BLaER1 treated with 17β-estradiol and CSF1 and Interleukin-3, amounts not matched to agents 10 nM and 100 nM (cell line): Measurements from ENCODE around the gene PLXND1.

ENCODE experiments used
- H3K27ac ChIP-seq, 11 experiments: shearing (Covaris generic); formaldehyde crosslinking; 2 replicates each; pipeline ENCODE4 v1.8.1; 2022
- H3K27me3 ChIP-seq, 11 experiments: shearing (Covaris generic); formaldehyde crosslinking; 2 replicates each; pipeline ENCODE4 v1.8.1; 2022
- H3K36me3 ChIP-seq, 11 experiments: shearing (Covaris generic); formaldehyde crosslinking; 2 replicates each; pipeline ENCODE4 v1.8.1; 2022
- H3K4me1 ChIP-seq, 10 experiments: shearing (Covaris generic); formaldehyde crosslinking; 2 replicates each; pipeline ENCODE4 v1.8.1; 2022
- H3K4me2 ChIP-seq, 11 experiments: shearing (Covaris generic); formaldehyde crosslinking; 2 replicates each; pipeline ENCODE4 v1.8.1; 2022
- H3K4me3 ChIP-seq, 10 experiments: shearing (Covaris generic); formaldehyde crosslinking; 2 replicates each; pipeline ENCODE4 v1.8.1; 2022
- H3K9ac ChIP-seq, 11 experiments: shearing (Covaris generic); formaldehyde crosslinking; 2 replicates each; pipeline ENCODE4 v1.8.1; 2022
- H3K9me3 ChIP-seq, 11 experiments: shearing (Covaris generic); formaldehyde crosslinking; replicated peaks in 1 of 11; 2 replicates each; pipeline ENCODE4 v1.8.1; 2022
- H4K20me1 ChIP-seq, 11 experiments: shearing (Covaris generic); formaldehyde crosslinking; 2 replicates each; pipeline ENCODE4 v1.8.1; 2022
- Cebpa-rat ChIP-seq, 11 experiments: shearing (Covaris generic); IDR thresholded peaks; 2 replicates each; pipeline ENCODE4 v1.8.1; 2022

Gene PLXND1

GRCh38 chr3:129575233-129575996, 31.1 kb downstream of the PLXND1 start:
- Histone ChIP-seq H3K4me3 (peak overlapping the region in 2 of 10 experiments; percentile 22 to 69; a peak in 3 of 20 replicates), H3K27me3 (no peaks in the 10 kb centered on the region), H3K9ac (peak overlapping the region; percentile 57 to 91 (median 82)), H3K4me1 (peaks cover 64 to 97% (median 85%) of the 10 kb centered on the region in 10 experiments), H3K4me2 (peak overlapping the region; percentile 80 to 98 (median 88)), H3K27ac (peak overlapping the region; percentile 80 to 97 (median 93); a peak in 21 of 22 replicates), H4K20me1 (peaks cover 0 to 52% (median 0%) of the 10 kb centered on the region in 11 experiments; a peak in 7 of 22 replicates), H3K9me3 (no peaks in the 10 kb centered on the region), H3K36me3 (peaks cover 42 to 92% (median 53%) of the 10 kb centered on the region in 11 experiments)
- TF ChIP-seq Cebpa-rat (IDR thresholded peaks at IDR 0.05) = no peak

- Histone ChIP-seq H3K27ac (peak overlapping the region; percentile 39 to 97 (median 93); a peak in 20 of 22 replicates), H3K27me3 (no peaks in the 10 kb centered on the region), H3K4me2 (peak overlapping the region; percentile 80 to 98 (median 88); a peak in 20 of 22 replicates), H3K9ac (peak overlapping the region; percentile 43 to 91 (median 82); a peak in 19 of 22 replicates), H3K36me3 (peaks cover 49 to 92% (median 56%) of the 10 kb centered on the region in 11 experiments), H3K9me3 (no peaks in the 10 kb centered on the region), H3K4me1 (peaks cover 52 to 87% (median 76%) of the 10 kb centered on the region in 10 experiments), H3K4me3 (no peak overlapping the region; a peak in 1 of 20 replicates), H4K20me1 (peaks cover 0 to 60% (median 0%) of the 10 kb centered on the region in 11 experiments; a peak in 8 of 22 replicates)
- TF ChIP-seq Cebpa-rat (IDR thresholded peaks at IDR 0.05) = no peak
These were observed 32.3 kb downstream of the PLXND1 start for GRCh38 chr3:129574206-129574605.

- peak overlapping the region in 6 of 11 experiments; percentile 91 to 97 (median 94); a peak in 11 of 22 replicates for H3K27ac ChIP-seq
- peaks cover 44 to 79% (median 69%) of the 10 kb centered on the region in 10 experiments for H3K4me1 ChIP-seq
- no peaks in the 10 kb centered on the region for H3K27me3 ChIP-seq
- TF ChIP-seq Cebpa-rat (IDR thresholded peaks at IDR 0.05) = no peak
- no peaks in the 10 kb centered on the region for H3K9me3 ChIP-seq
- H3K36me3 ChIP-seq = peaks cover 56 to 92% (median 63%) of the 10 kb centered on the region in 11 experiments
- H3K4me2 ChIP-seq = peak overlapping the region in 8 of 11 experiments; percentile 4 to 98 (median 92); a peak in 14 of 22 replicates
- peaks cover 0 to 60% (median 0%) of the 10 kb centered on the region in 11 experiments; a peak in 8 of 22 replicates for H4K20me1 ChIP-seq
- no peak overlapping the region for H3K4me3 ChIP-seq
- H3K9ac ChIP-seq = peak overlapping the region in 3 of 11 experiments; percentile 1 to 28 (median 25); a peak in 3 of 22 replicates
These were observed 33.0 kb downstream of the PLXND1 start for GRCh38 chr3:129573493-129573892.

- Histone ChIP-seq H3K9ac (peak overlapping the region in 1 of 11 experiments; percentile 14; a peak in 1 of 22 replicates), H3K27me3 (no peaks in the 10 kb centered on the region), H3K27ac (peak overlapping the region in 2 of 11 experiments; percentile 95 to 97; a peak in 4 of 22 replicates), H3K4me1 (peaks cover 36 to 71% (median 60%) of the 10 kb centered on the region in 10 experiments), H3K9me3 (no peaks in the 10 kb centered on the region), H3K4me2 (peak overlapping the region in 4 of 11 experiments; percentile 1 to 97 (median 92); a peak in 7 of 22 replicates), H4K20me1 (peaks cover 0 to 62% (median 0%) of the 10 kb centered on the region in 11 experiments; a peak in 8 of 22 replicates), H3K4me3 (no peak overlapping the region), H3K36me3 (peaks cover 59 to 93% (median 70%) of the 10 kb centered on the region in 11 experiments)
- TF ChIP-seq Cebpa-rat (IDR thresholded peaks at IDR 0.05) = no peak
These were observed 33.9 kb downstream of the PLXND1 start for GRCh38 chr3:129572603-129573002.

GRCh38 chr3:129571605-129572547, 34.6 kb downstream of the PLXND1 start:
- no peak overlapping the region for H3K4me3 ChIP-seq
- H3K4me2 ChIP-seq = no peak overlapping the region
- H3K27ac ChIP-seq = peak overlapping the region in 1 of 11 experiments; percentile 97; a peak in 1 of 22 replicates
- peak overlapping the region in 3 of 11 experiments; percentile 5 to 16 (median 14); a peak in 2 of 22 replicates for H3K9ac ChIP-seq
- no peaks in the 10 kb centered on the region for H3K9me3 ChIP-seq
- no peak for TF ChIP-seq Cebpa-rat (IDR thresholded peaks at IDR 0.05)
- peaks cover 0 to 70% (median 0%) of the 10 kb centered on the region in 11 experiments; a peak in 8 of 22 replicates for H4K20me1 ChIP-seq
- peaks cover 66 to 98% (median 77%) of the 10 kb centered on the region in 11 experiments for H3K36me3 ChIP-seq
- H3K27me3 ChIP-seq = no peaks in the 10 kb centered on the region
- H3K4me1 ChIP-seq = peaks cover 28 to 63% (median 52%) of the 10 kb centered on the region in 10 experiments

- Histone ChIP-seq H3K27me3 (no peaks in the 10 kb centered on the region), H3K36me3 (peaks cover 86 to 100% (median 97%) of the 10 kb centered on the region in 11 experiments), H3K4me2 (no peak overlapping the region), H3K9ac (0 out of 22 replicates have a peak overlapping the region, but pooled peaks of 1 of the 11 experiments have one; percentile 2), H3K4me1 (peaks cover 22 to 43% (median 34%) of the 10 kb centered on the region in 10 experiments), H3K27ac (0 out of 22 replicates have a peak overlapping the region, but pooled peaks of 1 of the 11 experiments have one; percentile 3), H3K4me3 (no peak overlapping the region), H4K20me1 (peaks cover 0 to 90% (median 0%) of the 10 kb centered on the region in 11 experiments; a peak in 9 of 22 replicates), H3K9me3 (no peaks in the 10 kb centered on the region)
- TF ChIP-seq Cebpa-rat (IDR thresholded peaks at IDR 0.05) = no peak
These were observed 36.6 kb downstream of the PLXND1 start for GRCh38 chr3:129569856-129570255.

- Histone ChIP-seq H3K36me3 (peaks cover 92 to 100% (median 98%) of the 10 kb centered on the region in 11 experiments), H3K27ac (no peak overlapping the region)
- TF ChIP-seq Cebpa-rat (IDR thresholded peaks at IDR 0.05) = no peak
These were observed 38.5 kb downstream of the PLXND1 start for GRCh38 chr3:129567939-129568338.

GRCh38 chr3:129567176-129567705, 39.2 kb downstream of the PLXND1 start:
- no peak for TF ChIP-seq Cebpa-rat (IDR thresholded peaks at IDR 0.05)
- Histone ChIP-seq H4K20me1 (peaks cover 0 to 96% (median 0%) of the 10 kb centered on the region in 11 experiments; a peak in 9 of 22 replicates), H3K36me3 (peaks cover 92 to 100% (median 98%) of the 10 kb centered on the region in 11 experiments), H3K4me2 (no peak overlapping the region), H3K27me3 (no peaks in the 10 kb centered on the region), H3K27ac (peak overlapping the region in 1 of 11 experiments; percentile 22; a peak in 1 of 22 replicates), H3K9me3 (no peaks in the 10 kb centered on the region), H3K9ac (no peak overlapping the region; a peak in 1 of 22 replicates), H3K4me1 (peaks cover 6 to 50% (median 18%) of the 10 kb centered on the region in 10 experiments), H3K4me3 (no peak overlapping the region)

More at GRCh38 chr3:129567939-129568338, 38.5 kb downstream of the PLXND1 start:
- no peaks in the 10 kb centered on the region for H3K27me3 ChIP-seq
- peaks cover 0 to 96% (median 0%) of the 10 kb centered on the region in 11 experiments; a peak in 9 of 22 replicates for H4K20me1 ChIP-seq
- no peaks in the 10 kb centered on the region for H3K9me3 ChIP-seq
- H3K4me3 ChIP-seq = no peak overlapping the region
- no peak overlapping the region for H3K4me2 ChIP-seq
- no peak overlapping the region for H3K9ac ChIP-seq
- peaks cover 6 to 50% (median 19%) of the 10 kb centered on the region in 10 experiments; a peak in 19 of 20 replicates for H3K4me1 ChIP-seq
